8988T (cell line): ENCODE results near the gene GRK6.
A peak's percentile ranks its signal among the peaks of the same experiment; 100 is the strongest.

ENCODE experiments used
- DNase-seq: peaks from one replicate; pipeline ENCODE4 v3.0.0; 2011

Gene GRK6

GRCh38 chr5:177455036-177455660 lies 28.7 kb downstream of the GRK6 start:
- DNase-seq: peak; percentile 96

GRCh38 chr5:177455661-177456590 lies 29.4 kb downstream of the GRK6 start:
- DNase-seq: peak; percentile 99

GRCh38 chr5:177456591-177456964 lies 30.1 kb downstream of the GRK6 start:
- DNase-seq: no peak

- DNase-seq: peak; percentile 99
These were observed 30.7 kb downstream of the GRK6 start for GRCh38 chr5:177456976-177457851.

GRCh38 chr5:177457852-177458681 lies 31.6 kb downstream of the GRK6 start:
- no peak for DNase-seq

- no peak for DNase-seq
These were observed 32.5 kb downstream of the GRK6 start for GRCh38 chr5:177458912-177459350.

- no peak for DNase-seq
These were observed 32.9 kb downstream of the GRK6 start for GRCh38 chr5:177459357-177459756.

GRCh38 chr5:177459819-177460628 lies 33.5 kb downstream of the GRK6 start:
- no peak for DNase-seq

GRCh38 chr5:177462021-177462670 lies 35.7 kb downstream of the GRK6 start:
- no peak for DNase-seq

- no peak for DNase-seq
These were observed 38.6 kb downstream of the GRK6 start for GRCh38 chr5:177465044-177465443.

- no peak for DNase-seq
These were observed 40.4 kb downstream of the GRK6 start for GRCh38 chr5:177466861-177467260.

- no peak for DNase-seq
These were observed 41.0 kb downstream of the GRK6 start for GRCh38 chr5:177467436-177467835.

GRCh38 chr5:177468329-177468684 lies 41.8 kb downstream of the GRK6 start:
- no peak for DNase-seq

- no peak for DNase-seq
These were observed 42.5 kb downstream of the GRK6 start for GRCh38 chr5:177468685-177469628.

GRCh38 chr5:177469750-177470525 lies 43.5 kb downstream of the GRK6 start:
- DNase-seq: no peak

- peak; percentile 75 for DNase-seq
These were observed 44.5 kb downstream of the GRK6 start for GRCh38 chr5:177470759-177471536.

- DNase-seq: no peak
These were observed 45.3 kb downstream of the GRK6 start for GRCh38 chr5:177471610-177472356.
